WTC11 (cell line): Measurements from ENCODE around the gene TTC39C. TPM values are rescaled to one million over a fixed set of nuclear protein-coding genes. Genes with fewer than 3 reads are reported as not detected.

ENCODE experiments used
- ATAC-seq: fragments of 200-7000 bp; cut with Tn5 transposase; 2 replicates; pipeline ENCODE4 v1.10.0; 2021; ENCODE audit warnings: mild to moderate bottlenecking, moderate library complexity
- CTCF ChIA-PET: fragments of 300-600 bp; sonication (Branson Sonifier 250); formaldehyde crosslinking; loops from one replicate; lab custom pipeline; 2021; ENCODE audit warnings: antibody characterized with exemption; lab: Charles Lee
- POLR2A ChIA-PET: fragments of 350-600 bp; sonication (Branson Sonifier 250); formaldehyde crosslinking; loops from one replicate; lab custom pipeline; 2021; ENCODE audit warnings: antibody characterized with exemption; lab: Charles Lee
- DNase-seq: peaks from one replicate; pipeline ENCODE4 v3.0.0; 2021; ENCODE audit warnings: low spot score
- H3K27ac Mint-ChIP-seq: 2 replicates; pipeline ENCODE4 v1.8.0; 2021; ENCODE audit warnings: mixed read lengths
- H3K27me3 Mint-ChIP-seq: 2 replicates; pipeline ENCODE4 v1.8.0; 2021; ENCODE audit warnings: low read depth, mild to moderate bottlenecking, moderate library complexity, mixed read lengths
- H3K36me3 Mint-ChIP-seq: 2 replicates; pipeline ENCODE4 v1.8.0; 2021; ENCODE audit warnings: mixed read lengths
- H3K4me1 Mint-ChIP-seq: 2 replicates; pipeline ENCODE4 v1.8.0; 2022; ENCODE audit warnings: mixed read lengths
- H3K4me3 Mint-ChIP-seq: 2 replicates; pipeline ENCODE4 v1.8.0; 2021; ENCODE audit warnings: mild to moderate bottlenecking, moderate library complexity, mixed read lengths
- H3K9me3 Mint-ChIP-seq: 2 replicates; pipeline ENCODE4 v1.8.0; 2021; ENCODE audit warnings: mixed read lengths
- ATF6 ChIP-seq: sonication (generic); formaldehyde crosslinking; IDR thresholded peaks from 2 replicates; pipeline ENCODE4 v1.8.1; 2023; ENCODE audit warnings: mild to moderate bottlenecking, missing genetic modification reagents
- E2F1 ChIP-seq: sonication (generic); formaldehyde crosslinking; IDR thresholded peaks from 2 replicates; pipeline ENCODE4 v1.8.0; 2022; ENCODE audit warnings: mild to moderate bottlenecking, missing genetic modification reagents
- ESRRA ChIP-seq: sonication (generic); formaldehyde crosslinking; IDR thresholded peaks from 2 replicates; pipeline ENCODE4 v1.8.1; 2022; ENCODE audit warnings: mild to moderate bottlenecking, missing genetic modification reagents, borderline replicate concordance
- ETV6 ChIP-seq: sonication (generic); formaldehyde crosslinking; IDR thresholded peaks from 2 replicates; pipeline ENCODE4 v1.8.1; 2022; ENCODE audit warnings: mild to moderate bottlenecking, missing genetic modification reagents
- FOXJ3 ChIP-seq: sonication (generic); formaldehyde crosslinking; IDR thresholded peaks from 2 replicates; pipeline ENCODE4 v1.9.0; 2021; ENCODE audit warnings: missing genetic modification reagents, mild to moderate bottlenecking, borderline replicate concordance
- FOXP1 ChIP-seq: sonication (generic); formaldehyde crosslinking; IDR thresholded peaks from 2 replicates; pipeline ENCODE4 v1.8.0; 2022; ENCODE audit warnings: missing genetic modification reagents, mild to moderate bottlenecking, moderate library complexity, borderline replicate concordance
- IRF2 ChIP-seq: sonication (generic); formaldehyde crosslinking; IDR thresholded peaks from 2 replicates; pipeline ENCODE4 v1.8.0; 2022; ENCODE audit warnings: low read depth, missing genetic modification reagents, borderline replicate concordance
- KAT7 ChIP-seq: sonication (generic); formaldehyde crosslinking; IDR thresholded peaks from 2 replicates; pipeline ENCODE4 v1.8.1; 2023; ENCODE audit warnings: missing genetic modification reagents, mild to moderate bottlenecking, borderline replicate concordance
- PREB ChIP-seq: sonication (generic); formaldehyde crosslinking; IDR thresholded peaks from 2 replicates; pipeline ENCODE4 v1.8.1; 2022; ENCODE audit warnings: mild to moderate bottlenecking, missing genetic modification reagents, moderate library complexity, borderline replicate concordance
- SP1 ChIP-seq: sonication (generic); formaldehyde crosslinking; conservative IDR thresholded peaks from 2 replicates; pipeline ENCODE4 v1.8.1; 2022; ENCODE audit warnings: missing genetic modification reagents
- STAT6 ChIP-seq: sonication (generic); formaldehyde crosslinking; conservative IDR thresholded peaks from 2 replicates; pipeline ENCODE4 v1.8.1; 2023; ENCODE audit warnings: mild to moderate bottlenecking, low read depth, missing genetic modification reagents, moderate library complexity
- ZNF263 ChIP-seq: sonication (generic); formaldehyde crosslinking; IDR thresholded peaks from 2 replicates; pipeline ENCODE4 v1.8.1; 2022; ENCODE audit warnings: low read depth, mild to moderate bottlenecking, moderate library complexity, missing genetic modification reagents
- total RNA-seq: library from RNA; stranded (reverse); gene quantifications from 3 replicates; pipeline ENCODE4 v1.2.3, GENCODE V29; 2021
- TF ChIP-seq, protein P1 (sequence below): sonication (generic); formaldehyde crosslinking; IDR thresholded peaks from 2 replicates; pipeline ENCODE4 v1.8.1; 2022; ENCODE audit warnings: missing genetic modification reagents, borderline replicate concordance
- TF ChIP-seq, protein P2 (sequence below): sonication (generic); formaldehyde crosslinking; IDR thresholded peaks from 2 replicates; pipeline ENCODE4 v1.8.1; 2022; ENCODE audit warnings: low read depth, missing genetic modification reagents, borderline replicate concordance
- TF ChIP-seq, protein P3 (sequence below): sonication (generic); formaldehyde crosslinking; IDR thresholded peaks from 2 replicates; pipeline ENCODE4 v1.8.0; 2023; ENCODE audit warnings: missing genetic modification reagents, mild to moderate bottlenecking, borderline replicate concordance
- TF ChIP-seq, protein P4 (sequence below): sonication (generic); formaldehyde crosslinking; IDR thresholded peaks from 2 replicates; pipeline ENCODE4 v1.8.0; 2023; ENCODE audit warnings: mild to moderate bottlenecking, missing genetic modification reagents

TTC39C gene
- total RNA-seq, 1 experiment from 2014 or later, result 57.3 TPM

- no peak for DNase-seq
- ChIA-PET CTCF (interaction anchor here (1.0 kb wide), 1 partner anchor 178 kb away, joined by 4 read pairs; no protein-coding TSS in a partner anchor), POLR2A (no interaction called here)
- Mint-ChIP-seq H3K9me3 (peaks cover 15% of the 10 kb centered on the region), H3K27me3 (no peaks in the 10 kb centered on the region), H3K4me1 (no peaks in the 10 kb centered on the region), H3K27ac (no peak overlapping the region), H3K4me3 (no peak overlapping the region), H3K36me3 (peaks cover 35% of the 10 kb centered on the region)
- no peak for ATAC-seq
- TF ChIP-seq KAT7 (no peak), ATF6 (CRISPR knock-in tag) (no peak), SP1 (CRISPR knock-in tag) (no peak), PREB (CRISPR knock-in tag) (no peak), IRF2 (no peak), E2F1 (CRISPR knock-in tag) (no peak), ZNF263 (CRISPR knock-in tag) (no peak), FOXJ3 (no peak), STAT6 (no peak), FOXP1 (no peak), ESRRA (CRISPR knock-in tag) (no peak), ETV6 (CRISPR knock-in tag) (no peak)
- TF ChIP-seq, protein P1, sequence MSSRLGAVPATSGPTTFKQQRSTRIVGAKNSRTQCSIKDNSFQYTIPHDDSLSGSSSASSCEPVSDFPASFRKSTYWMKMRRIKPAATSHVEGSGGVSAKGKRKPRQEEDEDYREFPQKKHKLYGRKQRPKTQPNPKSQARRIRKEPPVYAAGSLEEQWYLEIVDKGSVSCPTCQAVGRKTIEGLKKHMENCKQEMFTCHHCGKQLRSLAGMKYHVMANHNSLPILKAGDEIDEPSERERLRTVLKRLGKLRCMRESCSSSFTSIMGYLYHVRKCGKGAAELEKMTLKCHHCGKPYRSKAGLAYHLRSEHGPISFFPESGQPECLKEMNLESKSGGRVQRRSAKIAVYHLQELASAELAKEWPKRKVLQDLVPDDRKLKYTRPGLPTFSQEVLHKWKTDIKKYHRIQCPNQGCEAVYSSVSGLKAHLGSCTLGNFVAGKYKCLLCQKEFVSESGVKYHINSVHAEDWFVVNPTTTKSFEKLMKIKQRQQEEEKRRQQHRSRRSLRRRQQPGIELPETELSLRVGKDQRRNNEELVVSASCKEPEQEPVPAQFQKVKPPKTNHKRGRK (CRISPR knock-in tag), result no peak
- TF ChIP-seq, protein P2, sequence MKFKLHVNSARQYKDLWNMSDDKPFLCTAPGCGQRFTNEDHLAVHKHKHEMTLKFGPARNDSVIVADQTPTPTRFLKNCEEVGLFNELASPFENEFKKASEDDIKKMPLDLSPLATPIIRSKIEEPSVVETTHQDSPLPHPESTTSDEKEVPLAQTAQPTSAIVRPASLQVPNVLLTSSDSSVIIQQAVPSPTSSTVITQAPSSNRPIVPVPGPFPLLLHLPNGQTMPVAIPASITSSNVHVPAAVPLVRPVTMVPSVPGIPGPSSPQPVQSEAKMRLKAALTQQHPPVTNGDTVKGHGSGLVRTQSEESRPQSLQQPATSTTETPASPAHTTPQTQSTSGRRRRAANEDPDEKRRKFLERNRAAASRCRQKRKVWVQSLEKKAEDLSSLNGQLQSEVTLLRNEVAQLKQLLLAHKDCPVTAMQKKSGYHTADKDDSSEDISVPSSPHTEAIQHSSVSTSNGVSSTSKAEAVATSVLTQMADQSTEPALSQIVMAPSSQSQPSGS (CRISPR knock-in tag), result no peak
- TF ChIP-seq, protein P3, sequence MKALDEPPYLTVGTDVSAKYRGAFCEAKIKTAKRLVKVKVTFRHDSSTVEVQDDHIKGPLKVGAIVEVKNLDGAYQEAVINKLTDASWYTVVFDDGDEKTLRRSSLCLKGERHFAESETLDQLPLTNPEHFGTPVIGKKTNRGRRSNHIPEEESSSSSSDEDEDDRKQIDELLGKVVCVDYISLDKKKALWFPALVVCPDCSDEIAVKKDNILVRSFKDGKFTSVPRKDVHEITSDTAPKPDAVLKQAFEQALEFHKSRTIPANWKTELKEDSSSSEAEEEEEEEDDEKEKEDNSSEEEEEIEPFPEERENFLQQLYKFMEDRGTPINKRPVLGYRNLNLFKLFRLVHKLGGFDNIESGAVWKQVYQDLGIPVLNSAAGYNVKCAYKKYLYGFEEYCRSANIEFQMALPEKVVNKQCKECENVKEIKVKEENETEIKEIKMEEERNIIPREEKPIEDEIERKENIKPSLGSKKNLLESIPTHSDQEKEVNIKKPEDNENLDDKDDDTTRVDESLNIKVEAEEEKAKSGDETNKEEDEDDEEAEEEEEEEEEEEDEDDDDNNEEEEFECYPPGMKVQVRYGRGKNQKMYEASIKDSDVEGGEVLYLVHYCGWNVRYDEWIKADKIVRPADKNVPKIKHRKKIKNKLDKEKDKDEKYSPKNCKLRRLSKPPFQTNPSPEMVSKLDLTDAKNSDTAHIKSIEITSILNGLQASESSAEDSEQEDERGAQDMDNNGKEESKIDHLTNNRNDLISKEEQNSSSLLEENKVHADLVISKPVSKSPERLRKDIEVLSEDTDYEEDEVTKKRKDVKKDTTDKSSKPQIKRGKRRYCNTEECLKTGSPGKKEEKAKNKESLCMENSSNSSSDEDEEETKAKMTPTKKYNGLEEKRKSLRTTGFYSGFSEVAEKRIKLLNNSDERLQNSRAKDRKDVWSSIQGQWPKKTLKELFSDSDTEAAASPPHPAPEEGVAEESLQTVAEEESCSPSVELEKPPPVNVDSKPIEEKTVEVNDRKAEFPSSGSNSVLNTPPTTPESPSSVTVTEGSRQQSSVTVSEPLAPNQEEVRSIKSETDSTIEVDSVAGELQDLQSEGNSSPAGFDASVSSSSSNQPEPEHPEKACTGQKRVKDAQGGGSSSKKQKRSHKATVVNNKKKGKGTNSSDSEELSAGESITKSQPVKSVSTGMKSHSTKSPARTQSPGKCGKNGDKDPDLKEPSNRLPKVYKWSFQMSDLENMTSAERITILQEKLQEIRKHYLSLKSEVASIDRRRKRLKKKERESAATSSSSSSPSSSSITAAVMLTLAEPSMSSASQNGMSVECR (CRISPR knock-in tag), result no peak
- TF ChIP-seq, protein P4, sequence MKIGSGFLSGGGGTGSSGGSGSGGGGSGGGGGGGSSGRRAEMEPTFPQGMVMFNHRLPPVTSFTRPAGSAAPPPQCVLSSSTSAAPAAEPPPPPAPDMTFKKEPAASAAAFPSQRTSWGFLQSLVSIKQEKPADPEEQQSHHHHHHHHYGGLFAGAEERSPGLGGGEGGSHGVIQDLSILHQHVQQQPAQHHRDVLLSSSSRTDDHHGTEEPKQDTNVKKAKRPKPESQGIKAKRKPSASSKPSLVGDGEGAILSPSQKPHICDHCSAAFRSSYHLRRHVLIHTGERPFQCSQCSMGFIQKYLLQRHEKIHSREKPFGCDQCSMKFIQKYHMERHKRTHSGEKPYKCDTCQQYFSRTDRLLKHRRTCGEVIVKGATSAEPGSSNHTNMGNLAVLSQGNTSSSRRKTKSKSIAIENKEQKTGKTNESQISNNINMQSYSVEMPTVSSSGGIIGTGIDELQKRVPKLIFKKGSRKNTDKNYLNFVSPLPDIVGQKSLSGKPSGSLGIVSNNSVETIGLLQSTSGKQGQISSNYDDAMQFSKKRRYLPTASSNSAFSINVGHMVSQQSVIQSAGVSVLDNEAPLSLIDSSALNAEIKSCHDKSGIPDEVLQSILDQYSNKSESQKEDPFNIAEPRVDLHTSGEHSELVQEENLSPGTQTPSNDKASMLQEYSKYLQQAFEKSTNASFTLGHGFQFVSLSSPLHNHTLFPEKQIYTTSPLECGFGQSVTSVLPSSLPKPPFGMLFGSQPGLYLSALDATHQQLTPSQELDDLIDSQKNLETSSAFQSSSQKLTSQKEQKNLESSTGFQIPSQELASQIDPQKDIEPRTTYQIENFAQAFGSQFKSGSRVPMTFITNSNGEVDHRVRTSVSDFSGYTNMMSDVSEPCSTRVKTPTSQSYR (CRISPR knock-in tag), result no peak
Observed at GRCh38 chr18:24095976-24096375, 81.4 kb downstream of the TTC39C start.
